ELF-1 (cell line): Measurements from ENCODE around the gene F13A1.

Experiments
- DNase-seq: peaks from one replicate; pipeline ENCODE4 v3.0.0-alpha.2; 2016; ENCODE audit warnings: low read depth, low spot score

F13A1 gene

GRCh38 chr6:6193221-6193745 lies 127.2 kb downstream of the F13A1 start:
- no peak for DNase-seq

- no peak for DNase-seq
These were observed 128.6 kb downstream of the F13A1 start for GRCh38 chr6:6191909-6192308.

GRCh38 chr6:6191476-6191875 lies 129.0 kb downstream of the F13A1 start:
- DNase-seq = peak; percentile 37

GRCh38 chr6:6180684-6181083 lies 139.8 kb downstream of the F13A1 start:
- no peak for DNase-seq

GRCh38 chr6:6179858-6180623 lies 140.4 kb downstream of the F13A1 start:
- no peak for DNase-seq

GRCh38 chr6:6178795-6179194 lies 141.7 kb downstream of the F13A1 start:
- DNase-seq = no peak

- DNase-seq = peak; percentile 7
These were observed 142.7 kb downstream of the F13A1 start for GRCh38 chr6:6177754-6178153.

- DNase-seq = no peak
These were observed 143.8 kb downstream of the F13A1 start for GRCh38 chr6:6176586-6177228.

GRCh38 chr6:6176127-6176526 lies 144.3 kb downstream of the F13A1 start:
- DNase-seq = no peak

GRCh38 chr6:6169141-6169540 lies 151.3 kb downstream of the F13A1 start:
- no peak for DNase-seq

- no peak for DNase-seq
These were observed 154.4 kb downstream of the F13A1 start for GRCh38 chr6:6166064-6166463.

GRCh38 chr6:6164367-6164766 lies 156.1 kb downstream of the F13A1 start:
- DNase-seq = no peak

- no peak for DNase-seq
These were observed 166.1 kb downstream of the F13A1 start for GRCh38 chr6:6154335-6154734.

GRCh38 chr6:6152060-6152459 lies 168.4 kb downstream of the F13A1 start:
- no peak for DNase-seq

GRCh38 chr6:6148192-6148815 lies 172.2 kb downstream of the F13A1 start:
- DNase-seq = no peak

- DNase-seq = peak; percentile 46
These were observed 188.9 kb downstream of the F13A1 start for GRCh38 chr6:6131492-6132109.

GRCh38 chr6:6125495-6125894 lies 195.0 kb downstream of the F13A1 start:
- DNase-seq = no peak

- no peak for DNase-seq
These were observed 196.7 kb downstream of the F13A1 start for GRCh38 chr6:6123803-6124202.

- no peak for DNase-seq
These were observed 198.5 kb downstream of the F13A1 start for GRCh38 chr6:6121943-6122342.

GRCh38 chr6:6105472-6106036 lies 214.9 kb downstream of the F13A1 start:
- DNase-seq = peak; percentile 15
